WI38 (cell line): ENCODE results near the gene CALM1.
A peak's percentile ranks its signal among the peaks of the same experiment; 100 is the strongest.
"Not testable (repeated sequence)": the region's sequence is repeated elsewhere in the genome, so short reads cannot be mapped to it uniquely, and the experiment has no call there.

Experiments
- H3K4me3 ChIP-seq: 2 replicates; pipeline ENCODE4 v1.5.1; 2011; ENCODE audit warnings: low read depth, mild to moderate bottlenecking, control low read depth, low read length
- TF ChIP-seq, protein P1 (sequence below): IDR thresholded peaks from 2 replicates; pipeline ENCODE4 v1.5.1; 2012; ENCODE audit warnings: low read depth, mild to moderate bottlenecking, control low read depth, low read length

The CALM1 gene

DNA sequence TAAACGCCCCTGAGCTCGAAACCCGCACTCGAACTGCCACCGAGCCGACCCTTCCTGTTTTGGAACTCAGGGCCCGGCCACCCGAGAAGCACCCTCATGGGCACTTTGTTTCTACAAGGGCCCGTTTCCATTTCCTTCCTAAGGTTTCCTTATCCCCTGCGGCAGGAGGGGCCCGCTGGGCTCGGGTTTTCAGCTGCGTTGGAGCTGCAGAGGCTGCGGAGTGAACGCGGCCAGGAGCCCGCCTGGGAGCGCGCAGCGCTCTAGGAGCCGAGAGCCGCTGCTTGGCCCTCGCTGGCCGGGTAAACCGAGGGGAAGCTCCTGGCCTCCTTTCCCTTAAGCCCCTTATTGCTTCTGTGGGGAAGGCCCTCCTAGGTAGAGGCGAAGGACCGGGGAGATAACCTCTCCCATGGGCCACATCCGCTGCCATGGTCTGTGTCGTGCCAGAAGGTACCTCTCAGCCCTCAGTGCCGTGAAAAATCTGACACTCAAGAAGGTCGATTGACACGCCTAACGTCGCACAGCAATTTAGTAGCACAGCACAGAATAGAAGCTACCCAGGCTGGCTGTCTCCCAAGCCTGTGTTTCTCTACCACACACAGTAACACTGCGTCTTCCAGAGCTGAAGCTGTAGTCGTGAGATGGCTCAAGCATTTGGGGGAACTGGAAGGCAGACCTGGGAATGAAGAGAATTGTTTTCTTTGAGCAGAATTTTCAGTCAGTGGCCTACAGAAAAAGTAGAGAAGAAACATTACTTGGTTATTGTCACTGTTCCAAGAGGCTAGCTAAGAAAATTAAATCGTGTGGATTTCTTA, 12.9 kb upstream of the CALM1 start:
- peak overlapping the region; percentile 62 for H3K4me3 ChIP-seq
- TF ChIP-seq, protein P1, sequence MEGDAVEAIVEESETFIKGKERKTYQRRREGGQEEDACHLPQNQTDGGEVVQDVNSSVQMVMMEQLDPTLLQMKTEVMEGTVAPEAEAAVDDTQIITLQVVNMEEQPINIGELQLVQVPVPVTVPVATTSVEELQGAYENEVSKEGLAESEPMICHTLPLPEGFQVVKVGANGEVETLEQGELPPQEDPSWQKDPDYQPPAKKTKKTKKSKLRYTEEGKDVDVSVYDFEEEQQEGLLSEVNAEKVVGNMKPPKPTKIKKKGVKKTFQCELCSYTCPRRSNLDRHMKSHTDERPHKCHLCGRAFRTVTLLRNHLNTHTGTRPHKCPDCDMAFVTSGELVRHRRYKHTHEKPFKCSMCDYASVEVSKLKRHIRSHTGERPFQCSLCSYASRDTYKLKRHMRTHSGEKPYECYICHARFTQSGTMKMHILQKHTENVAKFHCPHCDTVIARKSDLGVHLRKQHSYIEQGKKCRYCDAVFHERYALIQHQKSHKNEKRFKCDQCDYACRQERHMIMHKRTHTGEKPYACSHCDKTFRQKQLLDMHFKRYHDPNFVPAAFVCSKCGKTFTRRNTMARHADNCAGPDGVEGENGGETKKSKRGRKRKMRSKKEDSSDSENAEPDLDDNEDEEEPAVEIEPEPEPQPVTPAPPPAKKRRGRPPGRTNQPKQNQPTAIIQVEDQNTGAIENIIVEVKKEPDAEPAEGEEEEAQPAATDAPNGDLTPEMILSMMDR, result no peak

GRCh38 chr14:90384543-90384911, 12.3 kb upstream of the CALM1 start:
- no peak overlapping the region for H3K4me3 ChIP-seq
- TF ChIP-seq, protein P1, result no peak

DNA sequence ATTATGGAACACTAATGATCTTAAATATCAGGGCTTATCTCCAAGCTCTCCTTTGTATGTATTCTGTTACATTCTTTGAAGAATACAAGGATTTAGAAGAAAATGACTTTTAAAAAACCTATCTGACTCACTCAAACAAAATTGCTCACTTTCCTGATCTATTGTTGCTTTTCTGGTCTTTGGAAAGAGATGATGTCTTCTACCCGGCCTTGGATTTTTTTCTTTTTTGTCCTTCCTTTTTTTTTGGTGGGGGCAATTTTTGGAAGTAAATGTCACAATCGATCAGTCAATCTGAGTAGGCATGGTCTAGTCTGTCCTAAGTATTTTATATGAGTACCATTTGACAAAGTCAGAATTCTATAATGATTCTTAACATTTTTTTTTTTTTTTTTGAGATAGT, 10.5 kb upstream of the CALM1 start:
- TF ChIP-seq, protein P1, result no peak
- no peak overlapping the region for H3K4me3 ChIP-seq

GRCh38 chr14:90387206-90387760, 9.5 kb upstream of the CALM1 start:
- no peak overlapping the region for H3K4me3 ChIP-seq
- TF ChIP-seq, protein P1, result no peak

DNA sequence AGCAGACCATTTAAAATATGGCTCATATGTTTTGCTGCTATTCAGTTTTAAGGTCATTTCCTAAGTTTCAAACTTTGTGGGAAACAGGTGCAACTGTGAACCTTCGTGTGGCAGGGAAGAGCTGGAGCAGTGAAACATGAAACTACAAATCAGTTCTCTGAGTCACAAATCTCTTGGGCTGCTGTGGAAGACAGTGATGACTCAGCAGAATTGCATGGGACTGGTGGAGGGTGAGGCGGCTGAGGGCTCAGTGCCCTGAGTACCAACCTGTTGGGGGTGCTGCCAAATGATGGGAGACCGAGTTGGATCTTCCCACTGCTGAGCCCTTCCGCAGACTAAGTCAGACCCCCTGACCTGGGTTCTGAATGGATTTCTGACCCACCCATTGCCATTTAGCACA, 8.4 kb upstream of the CALM1 start:
- H3K4me3 ChIP-seq, result no peak overlapping the region
- TF ChIP-seq, protein P1, result no peak

DNA sequence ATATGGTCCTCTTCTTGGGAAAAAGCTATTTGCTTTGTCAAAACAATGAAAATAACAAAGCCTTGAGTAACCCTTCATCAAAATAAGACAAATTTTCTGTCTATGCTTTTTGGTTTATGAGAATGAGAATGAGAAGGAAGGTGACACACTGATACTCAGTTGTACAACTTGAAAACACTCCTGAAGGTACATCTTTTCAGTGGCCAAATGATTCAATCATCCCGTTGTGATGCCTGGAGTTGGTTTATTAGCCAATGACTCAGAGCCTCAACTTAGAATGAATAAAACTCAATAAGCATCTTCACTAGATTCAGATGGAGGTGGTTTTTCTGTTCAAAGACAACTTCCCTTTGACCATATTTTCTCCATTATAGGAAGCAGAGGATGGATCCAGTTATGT, 7.8 kb upstream of the CALM1 start:
- no peak overlapping the region for H3K4me3 ChIP-seq
- TF ChIP-seq, protein P1, result no peak

DNA sequence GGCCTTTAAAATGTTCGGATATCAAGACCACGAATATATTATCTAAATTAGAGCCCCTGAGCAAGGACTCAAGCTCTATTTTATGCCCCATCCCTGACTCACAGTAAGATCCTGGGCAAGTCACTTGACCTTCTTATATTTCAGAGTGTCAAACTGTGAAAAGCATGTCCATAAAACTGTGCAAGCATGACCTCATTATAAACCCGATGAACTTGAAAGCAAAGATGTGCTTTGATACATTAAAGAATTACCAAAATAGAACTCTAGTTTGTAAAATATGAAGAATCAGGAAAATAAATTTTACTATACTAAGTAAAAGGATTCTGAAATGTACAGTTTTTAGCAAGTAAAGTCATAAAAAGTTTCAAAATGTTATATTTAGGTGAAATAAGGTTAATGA, 2.9 kb upstream of the CALM1 start:
- TF ChIP-seq, protein P1, result no peak
- H3K4me3 ChIP-seq, result no peak overlapping the region

DNA sequence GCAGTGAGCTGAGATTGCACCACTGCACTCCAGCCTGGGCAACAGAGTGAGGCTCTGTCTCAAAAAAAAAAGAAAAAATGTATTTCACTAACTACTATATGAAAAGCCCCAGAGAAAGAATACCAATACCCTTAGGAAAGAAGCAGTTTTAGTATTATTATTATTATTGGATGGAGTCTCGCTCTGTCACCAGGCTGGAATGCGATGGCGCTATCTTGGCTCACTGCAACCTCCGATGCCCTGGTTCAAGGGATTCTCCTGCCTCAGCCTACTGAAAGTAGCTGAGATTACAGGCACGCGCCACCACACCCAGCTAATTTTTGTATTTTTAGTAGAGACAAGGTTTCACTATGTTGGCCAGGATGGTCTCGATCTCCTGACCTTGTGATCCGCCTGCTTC, 2.0 kb upstream of the CALM1 start:
- H3K4me3 ChIP-seq, result not testable (repeated sequence)
